Peyer's patch (tissue), 4 donors: Measurements from ENCODE around the gene CPA2. TPM values are rescaled to one million over a fixed set of nuclear protein-coding genes. Genes with fewer than 3 reads are reported as not detected.

Experiments
- DNase-seq, 3 donors: peaks; one replicate each; pipeline ENCODE4 v3.0.0-alpha.2; 2017 to 2019
- H3K27ac ChIP-seq, 4 donors: fragments of 200-600 bp; sonication (generic); one replicate each; pipeline ENCODE4 v1.5.1; 2016 to 2019
- H3K27me3 ChIP-seq, 2 donors: fragments of 200-600 bp; sonication (generic); one replicate each; pipeline ENCODE4 v1.5.1; 2019
- H3K36me3 ChIP-seq, 3 donors: fragments of 200-600 bp; sonication (generic); one replicate each; pipeline ENCODE4 v1.5.1; 2016 to 2019
- H3K4me1 ChIP-seq, 4 donors: fragments of 200-600 bp; sonication (generic); one replicate each; pipeline ENCODE4 v1.5.1; 2016 to 2019
- H3K4me3 ChIP-seq, 4 donors: fragments of 200-600 bp; sonication (generic); 1 replicate in 3 of 4; 2 replicates in 1 of 4; pipeline ENCODE4 v1.5.1; 2016 to 2019; ENCODE audit warnings: mild to moderate bottlenecking in 1 of 4
- H3K9me3 ChIP-seq, 4 donors: fragments of 200-600 bp; sonication (generic); one replicate each; pipeline ENCODE4 v1.5.1; 2016 to 2019; ENCODE audit warnings: mild to moderate bottlenecking in 1 of 4
- POLR2A ChIP-seq, 2 donors: fragments of 450-650 bp; IDR thresholded peaks; one replicate each; pipeline ENCODE4 v1.5.1; 2017; ENCODE audit warnings: antibody characterized with exemption in 2 of 2, mild to moderate bottlenecking in 2 of 2, moderate library complexity in 2 of 2
- total RNA-seq, 4 donors: library from RNA; depleted of rRNA; stranded (reverse); fragments of >200 nt; gene quantifications; one replicate each; pipeline ENCODE4 v1.1.0, GENCODE V29; 2016
- TF ChIP-seq, protein P1 (sequence below), 6 experiments: fragments of 450-650 bp in 4 of 6; fragments of 200-600 bp in 2 of 6; sonication (generic) in 1 of 6; IDR thresholded peaks; one replicate each; pipeline ENCODE4 v1.5.1; 2017 to 2019; ENCODE audit warnings: antibody characterized with exemption in 6 of 6, mild to moderate bottlenecking in 3 of 6, moderate library complexity in 1 of 6

CPA2 gene
- total RNA-seq, 4 donors from 2014 or later: 2.6 to 12.6 (median 2.7) TPM; not detected in 1

DNA sequence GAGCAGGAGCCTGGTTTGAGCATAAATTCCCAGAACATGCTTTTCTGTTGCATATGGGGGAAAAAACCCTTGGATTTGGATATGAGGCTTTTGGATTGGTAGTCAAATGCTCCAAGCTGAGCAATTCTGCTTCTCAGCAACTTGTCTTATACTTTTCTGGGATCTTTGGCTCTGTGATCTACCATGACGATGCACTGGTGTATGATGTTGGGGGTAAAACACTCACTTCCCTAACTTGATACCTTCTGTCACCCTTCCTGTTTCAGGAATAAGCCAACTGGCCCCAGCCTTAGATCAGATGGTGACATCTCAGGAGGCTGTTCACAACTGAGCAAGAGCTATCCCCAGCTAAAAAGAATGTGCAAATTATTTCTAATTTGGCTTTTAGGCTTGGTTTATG, 13.2 kb downstream of the CPA2 start:
- no peak for DNase-seq
- no peak overlapping the region for H3K4me3 ChIP-seq
- H3K27ac ChIP-seq: no peak overlapping the region
- H3K9me3 ChIP-seq: no peaks in the 10 kb centered on the region
- H3K27me3 ChIP-seq: no peaks in the 10 kb centered on the region
- no peaks in the 10 kb centered on the region for H3K4me1 ChIP-seq
- no peak for TF ChIP-seq POLR2A (IDR thresholded peaks at IDR 0.05)
- TF ChIP-seq, protein P1, sequence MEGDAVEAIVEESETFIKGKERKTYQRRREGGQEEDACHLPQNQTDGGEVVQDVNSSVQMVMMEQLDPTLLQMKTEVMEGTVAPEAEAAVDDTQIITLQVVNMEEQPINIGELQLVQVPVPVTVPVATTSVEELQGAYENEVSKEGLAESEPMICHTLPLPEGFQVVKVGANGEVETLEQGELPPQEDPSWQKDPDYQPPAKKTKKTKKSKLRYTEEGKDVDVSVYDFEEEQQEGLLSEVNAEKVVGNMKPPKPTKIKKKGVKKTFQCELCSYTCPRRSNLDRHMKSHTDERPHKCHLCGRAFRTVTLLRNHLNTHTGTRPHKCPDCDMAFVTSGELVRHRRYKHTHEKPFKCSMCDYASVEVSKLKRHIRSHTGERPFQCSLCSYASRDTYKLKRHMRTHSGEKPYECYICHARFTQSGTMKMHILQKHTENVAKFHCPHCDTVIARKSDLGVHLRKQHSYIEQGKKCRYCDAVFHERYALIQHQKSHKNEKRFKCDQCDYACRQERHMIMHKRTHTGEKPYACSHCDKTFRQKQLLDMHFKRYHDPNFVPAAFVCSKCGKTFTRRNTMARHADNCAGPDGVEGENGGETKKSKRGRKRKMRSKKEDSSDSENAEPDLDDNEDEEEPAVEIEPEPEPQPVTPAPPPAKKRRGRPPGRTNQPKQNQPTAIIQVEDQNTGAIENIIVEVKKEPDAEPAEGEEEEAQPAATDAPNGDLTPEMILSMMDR (IDR thresholded peaks at IDR 0.05): no peak
- H3K36me3 ChIP-seq: no peaks in the 10 kb centered on the region

DNA sequence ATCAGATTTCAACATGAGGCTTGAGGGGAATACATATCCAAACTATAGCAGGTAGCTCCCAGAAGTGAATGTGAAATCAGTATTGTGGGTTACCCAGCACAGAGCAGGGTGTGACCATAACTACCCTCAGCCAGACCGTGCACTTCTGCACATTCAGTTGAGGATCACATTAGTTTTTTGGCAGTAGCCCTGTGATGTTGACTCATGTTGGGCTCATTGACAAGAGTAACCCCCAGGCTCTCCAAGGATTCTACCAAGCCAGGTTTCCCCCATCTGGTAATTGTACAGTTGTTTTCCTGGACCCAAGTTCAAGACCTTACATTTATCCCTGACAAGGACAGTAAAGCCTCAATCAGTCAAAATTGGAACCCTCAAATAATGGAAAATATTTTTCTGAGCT, 14.6 kb downstream of the CPA2 start:
- no peak for DNase-seq
- Histone ChIP-seq H3K27me3 (no peaks in the 10 kb centered on the region), H3K4me3 (no peak overlapping the region), H3K9me3 (no peaks in the 10 kb centered on the region), H3K27ac (no peak overlapping the region), H3K4me1 (no peaks in the 10 kb centered on the region), H3K36me3 (no peaks in the 10 kb centered on the region)
- TF ChIP-seq POLR2A (IDR thresholded peaks at IDR 0.05): no peak
- TF ChIP-seq, protein P1 (IDR thresholded peaks at IDR 0.05): no peak

DNA sequence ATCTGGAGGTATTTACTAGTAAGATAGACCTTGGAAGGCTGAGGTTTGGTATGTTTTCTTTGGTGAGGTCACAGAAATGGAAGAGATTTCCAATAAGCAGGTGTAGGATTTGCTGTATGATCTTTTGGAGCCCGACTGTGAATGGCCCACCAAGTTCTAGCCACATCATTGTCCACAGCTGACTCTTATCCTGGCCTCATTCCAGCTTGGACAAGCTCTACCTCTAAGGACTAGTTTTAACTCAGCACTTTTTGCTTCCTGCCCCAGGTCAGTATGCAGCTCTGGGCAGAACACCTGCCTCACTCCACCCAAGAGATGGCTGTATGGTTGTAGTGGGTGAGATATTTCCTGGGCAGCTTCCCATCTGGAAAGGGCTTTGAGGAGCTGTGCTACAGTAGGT, 20.2 kb downstream of the CPA2 start:
- H3K27me3 ChIP-seq: no peaks in the 10 kb centered on the region
- H3K36me3 ChIP-seq: no peaks in the 10 kb centered on the region
- H3K4me3 ChIP-seq: no peak overlapping the region
- TF ChIP-seq, protein P1 (IDR thresholded peaks at IDR 0.05): no peak
- no peak for TF ChIP-seq POLR2A (IDR thresholded peaks at IDR 0.05)
- no peaks in the 10 kb centered on the region for H3K4me1 ChIP-seq
- no peaks in the 10 kb centered on the region for H3K9me3 ChIP-seq
- no peak for DNase-seq
- no peak overlapping the region for H3K27ac ChIP-seq

DNA sequence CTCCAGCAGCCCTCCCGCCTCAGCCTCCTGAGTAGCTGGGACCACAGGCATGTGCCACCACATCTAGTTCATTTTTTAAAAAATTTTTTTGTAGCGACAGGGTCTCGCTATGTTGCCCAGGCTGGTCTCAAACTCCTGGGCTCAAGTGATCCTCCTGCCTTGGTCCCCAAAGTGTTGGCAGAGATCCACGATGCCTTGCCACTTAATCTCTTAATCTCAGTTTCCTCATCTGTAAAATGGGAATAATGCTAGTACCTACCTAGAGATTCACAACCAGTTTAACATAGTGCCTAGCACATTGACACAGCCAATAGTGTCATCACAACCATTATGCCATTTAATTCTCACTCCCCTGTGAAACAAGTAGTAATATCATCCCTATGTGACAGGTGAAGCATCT, 21.5 kb downstream of the CPA2 start:
- no peaks in the 10 kb centered on the region for H3K9me3 ChIP-seq
- H3K36me3 ChIP-seq: no peaks in the 10 kb centered on the region
- H3K4me3 ChIP-seq: no peak overlapping the region
- no peaks in the 10 kb centered on the region for H3K27me3 ChIP-seq
- TF ChIP-seq POLR2A (IDR thresholded peaks at IDR 0.05): no peak
- TF ChIP-seq, protein P1 (IDR thresholded peaks at IDR 0.05): no peak
- no peaks in the 10 kb centered on the region for H3K4me1 ChIP-seq
- no peak for DNase-seq
- no peak overlapping the region for H3K27ac ChIP-seq

DNA sequence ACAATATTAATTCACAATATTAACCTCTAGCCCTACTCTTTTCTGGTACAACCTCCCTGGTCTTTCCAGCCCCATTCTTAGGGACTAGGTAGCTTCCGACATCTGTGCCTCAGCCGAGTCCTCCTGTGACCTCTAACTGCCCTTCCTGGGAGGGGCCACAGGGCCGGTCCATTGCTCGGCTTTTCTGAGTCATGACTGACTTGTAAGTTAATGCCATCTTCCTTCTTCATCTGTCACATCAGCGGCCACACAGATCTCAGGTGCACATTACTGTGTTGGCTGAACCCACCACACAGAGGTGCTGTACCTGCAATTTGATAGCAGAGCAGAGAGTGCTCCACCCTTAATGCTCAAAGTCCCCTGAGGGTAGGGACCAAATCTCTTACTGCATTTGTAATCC, 22.2 kb downstream of the CPA2 start:
- no peak for DNase-seq
- no peak overlapping the region for H3K27ac ChIP-seq
- no peaks in the 10 kb centered on the region for H3K4me1 ChIP-seq
- no peaks in the 10 kb centered on the region for H3K36me3 ChIP-seq
- H3K4me3 ChIP-seq: no peak overlapping the region
- no peak for TF ChIP-seq POLR2A (IDR thresholded peaks at IDR 0.05)
- TF ChIP-seq, protein P1 (IDR thresholded peaks at IDR 0.05): no peak
- no peaks in the 10 kb centered on the region for H3K27me3 ChIP-seq
- H3K9me3 ChIP-seq: no peaks in the 10 kb centered on the region

DNA sequence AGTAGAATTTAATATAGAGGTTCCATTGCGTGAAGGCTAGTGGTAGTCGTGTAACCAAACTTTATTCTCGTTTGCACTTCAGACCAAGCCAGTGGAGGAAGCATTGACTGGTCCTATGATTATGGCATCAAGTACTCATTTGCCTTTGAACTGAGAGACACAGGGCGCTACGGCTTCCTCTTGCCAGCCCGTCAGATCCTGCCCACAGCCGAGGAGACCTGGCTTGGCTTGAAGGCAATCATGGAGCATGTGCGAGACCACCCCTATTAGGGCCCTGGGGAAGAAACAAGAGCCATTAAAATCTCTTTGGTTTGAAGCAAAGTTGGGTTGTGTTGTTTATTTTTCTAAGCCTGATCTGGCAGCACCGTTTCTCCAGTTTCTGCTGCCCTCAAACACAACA, 22.8 kb downstream of the CPA2 start:
- Histone ChIP-seq H3K4me1 (no peaks in the 10 kb centered on the region), H3K4me3 (no peak overlapping the region), H3K27me3 (no peaks in the 10 kb centered on the region), H3K27ac (no peak overlapping the region), H3K36me3 (no peaks in the 10 kb centered on the region), H3K9me3 (no peaks in the 10 kb centered on the region)
- DNase-seq: no peak
- TF ChIP-seq, protein P1 (IDR thresholded peaks at IDR 0.05): no peak
